GM20431 (cell line): ENCODE results near the gene MRPL34.

Experiments used
- in situ Hi-C: fragments of 300-500 bp; cut with MseI, MboI; formaldehyde crosslinking; loops from one replicate; pipeline ENCODE4 v1.15.0; 2020; ENCODE audit warnings: low sequenced_read_pairs; ENCODE audit not compliant: unreplicated experiment

MRPL34 gene

GRCh38 chr19:17307876-17308377 is 2.3 kb downstream of the MRPL34 start:
- in situ Hi-C loops, result no loop called here

GRCh38 chr19:17309198-17309964 is 3.7 kb downstream of the MRPL34 start, which contains the start of gene DDA1:
TSS of gene DDA1 (plus strand) at chr19:17309563. CDS start at chr19:17309655, 92 bp downstream.
- in situ Hi-C loops, result no loop called here

DNA sequence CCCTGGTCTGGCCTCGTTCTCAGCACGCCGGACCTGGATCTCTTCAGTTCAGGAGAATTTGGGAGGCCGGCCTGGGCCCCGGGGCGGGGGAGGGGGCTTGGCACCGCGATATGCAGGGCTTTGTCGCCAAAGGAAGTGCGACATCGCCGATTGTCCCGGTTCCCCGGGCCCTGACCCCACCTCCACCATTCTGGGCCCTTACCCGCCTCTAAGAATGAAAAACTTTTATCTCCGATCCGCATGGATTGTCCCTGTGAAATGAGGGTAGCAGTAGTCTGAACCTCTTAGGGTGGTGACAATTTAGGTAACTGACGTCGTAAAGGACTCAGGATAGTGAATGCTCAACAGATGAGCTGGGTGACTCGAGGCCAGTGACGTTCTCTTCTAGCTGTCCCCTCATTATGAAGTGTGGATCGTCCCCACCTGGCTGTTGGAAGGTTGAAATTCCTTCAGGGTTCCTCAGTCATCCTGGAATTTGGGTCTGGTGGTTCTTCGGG is 4.3 kb downstream of the MRPL34 start:
- in situ Hi-C loops, result no loop called here

DNA sequence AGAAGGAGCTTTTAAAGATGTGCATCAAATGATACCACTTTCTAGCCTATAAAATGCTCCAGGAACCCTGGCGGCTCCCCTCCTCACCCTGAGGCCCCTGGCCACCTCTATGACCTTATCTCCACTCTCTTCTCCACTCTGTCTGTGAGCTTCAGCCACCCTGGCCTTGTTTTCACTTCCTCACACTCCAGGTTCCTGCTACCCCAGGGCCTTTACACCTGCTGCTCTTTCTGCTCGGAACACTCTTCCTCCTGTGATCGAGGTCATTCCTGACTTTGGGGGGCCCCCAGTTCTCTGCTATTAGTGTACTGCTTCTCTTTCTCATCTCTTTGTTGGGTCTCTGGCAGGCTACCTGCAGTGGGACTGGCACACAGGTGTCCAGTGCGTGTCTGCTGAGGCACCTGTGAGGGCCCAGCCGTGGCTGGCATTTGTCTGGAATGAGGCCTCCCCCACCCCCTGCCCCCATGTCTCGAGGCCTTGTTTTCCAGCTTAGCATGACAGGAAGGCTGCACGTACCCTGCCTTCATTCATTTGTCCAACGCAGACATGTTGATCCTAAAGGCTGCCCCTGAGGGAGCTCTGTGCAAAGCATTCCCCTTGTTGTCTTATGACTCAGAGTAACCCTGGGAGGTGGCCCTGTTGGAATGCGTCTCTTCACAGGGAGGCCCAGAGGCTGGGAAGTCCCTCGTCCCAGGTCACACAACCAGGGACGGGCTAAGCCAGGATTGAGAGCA is 6.0 kb downstream of the MRPL34 start:
- in situ Hi-C loops, result no loop called here

GRCh38 chr19:17312189-17313113 is 6.8 kb downstream of the MRPL34 start:
- in situ Hi-C loops, result no loop called here

DNA sequence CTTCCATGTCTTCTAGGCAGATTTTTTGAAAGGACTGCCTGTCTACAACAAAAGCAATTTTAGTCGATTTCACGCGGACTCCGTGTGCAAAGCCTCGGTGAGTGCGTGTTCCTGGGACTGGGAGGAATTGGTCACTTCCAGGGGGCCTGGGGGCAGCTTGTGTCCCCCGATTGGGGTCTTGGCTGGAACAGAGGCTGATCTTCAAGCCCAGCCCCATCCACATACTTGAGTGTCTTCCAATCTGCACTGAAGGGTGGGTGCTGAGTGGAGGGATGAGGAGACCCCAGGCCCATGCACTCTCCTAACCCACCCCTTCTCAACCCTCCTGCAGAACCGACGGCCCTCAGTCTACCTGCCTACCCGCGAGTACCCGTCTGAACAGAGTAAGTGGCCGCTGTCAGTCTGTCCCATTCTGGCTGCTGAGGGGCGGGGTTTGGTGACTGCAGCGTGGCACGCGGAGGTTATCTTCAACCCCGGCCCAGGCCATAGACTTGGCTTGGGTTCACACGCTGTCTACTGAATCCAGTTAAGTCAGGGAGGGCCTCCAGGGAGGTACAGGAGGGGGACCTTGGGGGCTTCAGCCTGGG is 8.4 kb downstream of the MRPL34 start:
- in situ Hi-C loops, result no loop called here

GRCh38 chr19:17318966-17319365 is 13.3 kb downstream of the MRPL34 start:
- in situ Hi-C loops, result no loop called here

GRCh38 chr19:17319473-17320238 is 14.0 kb downstream of the MRPL34 start:
- in situ Hi-C loops, result no loop called here

GRCh38 chr19:17320435-17320834 is 14.8 kb downstream of the MRPL34 start:
- in situ Hi-C loops, result no loop called here

DNA sequence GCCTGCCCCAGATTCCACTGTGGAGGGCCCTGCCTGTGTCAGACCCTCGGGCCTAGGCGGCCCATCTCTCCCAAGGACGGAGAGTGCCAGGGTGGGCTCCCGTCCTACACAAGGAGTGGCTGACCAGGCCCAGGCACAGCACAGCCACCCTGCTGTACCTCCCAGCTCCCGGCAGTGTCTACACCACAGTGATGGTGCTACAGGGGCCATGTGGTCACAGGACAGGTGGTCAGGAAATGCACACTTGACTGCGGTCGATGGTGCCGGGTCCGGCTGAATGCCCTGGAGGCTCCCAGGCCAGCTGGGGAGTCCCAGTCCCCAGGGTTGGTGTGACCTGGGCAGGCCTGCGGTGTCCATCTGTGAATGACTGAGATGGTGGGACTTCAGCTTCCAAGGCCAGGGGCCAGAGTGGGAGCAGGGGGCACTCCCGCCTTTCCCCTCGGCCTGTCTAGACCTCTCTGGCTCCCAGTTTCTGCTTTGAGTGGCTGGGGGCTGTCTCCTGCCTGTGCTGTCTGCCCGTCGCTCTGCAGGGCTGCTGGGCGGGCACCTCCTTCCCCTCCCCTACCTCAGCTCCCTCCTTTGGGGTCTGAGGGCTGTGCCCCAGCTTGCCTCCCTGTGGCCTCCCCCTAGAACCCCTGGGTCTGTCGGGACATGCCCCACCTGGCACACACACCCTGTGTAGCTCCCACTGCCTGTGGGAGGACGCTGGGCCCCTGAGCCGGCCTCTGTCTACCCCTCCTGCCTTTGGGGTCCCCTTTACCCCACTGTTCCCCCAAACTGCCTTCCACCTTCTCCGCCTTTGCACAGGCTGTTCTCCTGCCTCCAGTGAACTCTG is 16.2 kb downstream of the MRPL34 start:
- in situ Hi-C loops, result no loop called here

GRCh38 chr19:17322854-17323253 is 17.2 kb downstream of the MRPL34 start:
- in situ Hi-C loops, result no loop called here

GRCh38 chr19:17323300-17323963 is 17.8 kb downstream of the MRPL34 start:
- in situ Hi-C loops, result no loop called here

GRCh38 chr19:17323964-17324332 is 18.3 kb downstream of the MRPL34 start:
- in situ Hi-C loops, result no loop called here

DNA sequence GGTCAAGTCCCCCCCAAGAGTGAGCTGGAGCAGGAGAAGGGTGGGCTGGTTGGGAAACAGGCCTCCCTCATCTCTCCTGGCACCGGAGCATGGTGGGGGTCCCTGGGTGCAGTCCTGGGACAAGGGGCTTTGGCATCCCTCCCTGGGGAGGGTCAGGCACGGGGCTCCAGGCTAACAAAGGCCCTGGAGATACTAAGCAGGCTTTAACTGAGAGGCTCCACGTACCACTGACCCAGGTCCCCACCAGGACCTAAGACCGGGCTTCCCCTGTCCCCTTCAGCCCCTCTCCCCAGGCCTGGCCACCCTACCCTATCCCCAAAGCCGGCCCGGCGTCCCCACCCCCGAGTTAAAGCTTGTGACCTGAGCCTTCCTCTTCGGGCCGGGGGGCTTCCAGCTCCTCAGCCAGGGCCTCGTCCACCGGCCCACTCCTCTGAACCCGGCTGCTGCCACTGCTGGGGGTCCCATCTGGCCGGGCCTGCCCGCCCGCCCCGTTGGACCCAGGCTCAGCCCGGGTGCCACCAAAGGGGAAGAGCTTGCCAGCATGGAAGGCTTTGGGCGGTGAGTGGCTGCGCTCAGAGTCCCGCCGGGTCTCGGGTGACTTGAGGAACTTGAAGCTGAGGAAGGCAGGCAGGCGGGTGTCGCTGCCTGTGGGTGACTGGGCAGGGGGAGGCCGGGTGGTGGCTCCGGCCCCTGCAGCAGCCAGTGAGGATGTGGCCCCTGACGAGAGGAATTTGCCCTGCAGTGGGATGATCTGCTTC is 18.9 kb downstream of the MRPL34 start:
- in situ Hi-C loops, result no loop called here

DNA sequence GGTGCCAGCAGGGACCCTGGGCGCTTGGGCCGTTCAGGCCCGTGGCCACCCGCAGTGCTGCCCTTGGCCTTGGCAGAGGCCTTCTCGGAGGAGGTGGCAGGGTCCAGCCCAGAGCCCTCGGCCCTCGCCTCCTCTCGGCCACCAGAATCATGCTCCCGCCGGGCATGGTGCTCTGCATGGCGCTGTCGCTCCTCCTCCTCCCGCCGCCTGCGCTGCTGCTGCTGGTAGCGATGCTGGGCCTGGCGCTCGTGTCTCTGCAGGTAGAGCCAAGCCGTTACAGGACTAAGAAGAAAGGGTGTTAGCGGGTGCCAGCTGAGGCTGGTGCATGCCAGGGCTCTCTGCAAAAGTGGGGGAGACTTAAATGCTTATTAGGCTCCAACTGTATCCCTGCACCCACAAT is 19.5 kb downstream of the MRPL34 start:
- in situ Hi-C loops, result no loop called here

DNA sequence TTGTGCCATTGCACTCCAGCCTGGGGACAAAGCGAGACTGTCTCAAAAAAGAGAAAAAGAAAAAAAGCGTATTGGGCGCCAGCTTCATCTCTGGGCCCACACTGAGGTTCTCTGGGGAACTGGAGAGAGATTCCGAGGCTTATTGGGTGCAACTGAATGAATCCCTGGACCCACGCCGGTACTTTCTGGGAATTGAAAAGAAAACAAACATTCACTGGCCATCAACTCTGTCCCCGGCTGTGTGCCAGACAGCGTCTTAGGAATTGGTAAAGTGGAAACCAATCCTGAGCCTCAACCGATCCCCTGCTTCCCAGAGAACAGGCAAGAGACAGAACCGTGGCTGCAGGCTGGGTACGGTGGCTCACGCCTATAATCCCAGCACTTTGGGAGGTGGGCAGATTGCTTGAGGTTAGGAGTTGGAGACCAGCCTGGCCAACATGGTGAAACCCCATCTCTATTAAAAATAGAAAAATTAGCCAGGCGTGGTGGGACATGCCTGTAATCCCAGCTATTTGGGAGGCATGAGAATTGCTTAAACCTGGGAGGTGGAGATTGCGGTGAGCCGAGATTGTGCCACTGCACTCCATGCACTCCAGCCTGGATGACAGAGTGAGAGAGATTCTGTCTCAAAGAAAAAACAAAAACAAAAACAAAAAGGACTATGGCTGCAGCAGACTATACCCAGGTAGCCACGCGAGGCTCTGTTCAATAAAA is 20.4 kb downstream of the MRPL34 start:
- in situ Hi-C loops, result no loop called here
